Prostate gland (tissue), 2 donors: ENCODE data around the gene FBN2. TPM values are rescaled to one million over a fixed set of nuclear protein-coding genes. Genes with fewer than 3 reads are reported as not detected.

Experiments used
- DNase-seq: peaks from one replicate; pipeline ENCODE4 v3.0.0-alpha.2; 2019; ENCODE audit warnings: low spot score
- H3K27ac ChIP-seq, 2 donors: fragments of 200-600 bp; sonication (generic); 2 replicates each; pipeline ENCODE4 v1.5.1; 2017 to 2019
- H3K27me3 ChIP-seq: fragments of 200-600 bp; sonication (generic); replicated peaks from 2 replicates; pipeline ENCODE4 v1.5.1; 2019; ENCODE audit not compliant: insufficient read depth
- H3K36me3 ChIP-seq, 2 donors: fragments of 200-600 bp; sonication (generic); 1 replicate in 1 of 2; 2 replicates in 1 of 2; pipeline versions ENCODE4 v1.5.1 to v1.8.1; 2017 to 2019
- H3K4me1 ChIP-seq: fragments of 200-600 bp; sonication (generic); replicated peaks from 2 replicates; pipeline ENCODE4 v1.5.1; 2019
- H3K4me3 ChIP-seq, 2 donors: fragments of 200-600 bp; sonication (generic); 2 replicates each; pipeline ENCODE4 v1.5.1; 2017 to 2019
- H3K9me3 ChIP-seq: fragments of 200-600 bp; sonication (generic); 2 replicates; pipeline ENCODE4 v1.5.1; 2017
- CTCF ChIP-seq, 4 experiments: fragments of 200-600 bp in 2 of 4; fragments of 450-650 bp in 2 of 4; sonication (generic) in 2 of 4; IDR thresholded peaks; 1 replicate in 3 of 4; 2 replicates in 1 of 4; pipeline ENCODE4 v1.5.1; 2016 to 2019; ENCODE audit warnings: antibody characterized with exemption in 4 of 4, mild to moderate bottlenecking in 2 of 4, moderate library complexity in 2 of 4
- POLR2A ChIP-seq: fragments of 450-650 bp; IDR thresholded peaks from one replicate; pipeline ENCODE4 v1.6.1; 2016; ENCODE audit warnings: antibody characterized with exemption, mild to moderate bottlenecking
- POLR2AphosphoS5 ChIP-seq: sonication (generic); formaldehyde crosslinking; IDR thresholded peaks from one replicate; pipeline ENCODE4 v1.6.1; 2017; ENCODE audit warnings: antibody characterized with exemption
- WGBS: methylation state at CpG from one replicate; pipeline ENCODE4 v1.1.5; 2018; 5-methylcytosine and 5-hydroxymethylcytosine counted together
- intact Hi-C: fragments of 100-400 bp; cut with DNase I; formaldehyde crosslinking; loops from one replicate; pipeline ENCODE4 v1.14.2; 2022
- total RNA-seq, 2 donors: library from RNA; depleted of rRNA; stranded (reverse); fragments of >200 nt; gene quantifications; one replicate each; pipeline ENCODE4 v1.1.0, GENCODE V29; 2016

FBN2 gene
- total RNA-seq, 2 donors from 2014 or later, result 0.82 to 6.6 TPM

DNA sequence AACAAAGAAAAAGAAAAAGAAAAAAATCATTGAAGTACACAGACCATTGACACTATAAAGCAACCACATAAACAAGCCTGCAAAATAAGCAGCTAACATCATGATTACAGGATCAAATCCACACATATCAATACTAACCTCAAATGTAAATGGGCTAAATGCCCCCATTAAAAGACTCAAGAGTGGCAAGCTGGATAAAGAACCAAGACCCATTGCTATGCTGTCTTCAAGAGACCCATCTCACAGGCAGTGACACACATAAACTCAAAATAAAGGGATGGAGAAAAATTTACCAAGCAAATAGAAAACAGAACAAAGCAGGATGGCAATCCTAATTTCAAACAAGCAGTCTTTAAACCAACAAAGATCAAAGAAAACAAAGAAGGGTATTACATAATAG is 15.7 kb upstream of the FBN2 start:
- TF ChIP-seq POLR2AphosphoS5 (no peak), CTCF (IDR thresholded peaks at IDR 0.05) (no peak), POLR2A (no peak)
- no peak overlapping the region for H3K4me3 ChIP-seq
- H3K27ac ChIP-seq, result no peak overlapping the region
- DNase-seq, result no peak
- no peaks in the 10 kb centered on the region for H3K27me3 ChIP-seq
- intact Hi-C loops, result no loop called here
- H3K4me1 ChIP-seq, result no peaks in the 10 kb centered on the region
- H3K36me3 ChIP-seq, result no peaks in the 10 kb centered on the region
- H3K9me3 ChIP-seq, result no peaks in the 10 kb centered on the region

GRCh38 chr5:128551476-128551875 is 13.4 kb upstream of the FBN2 start:
- H3K9me3 ChIP-seq, result no peaks in the 10 kb centered on the region
- no peak for TF ChIP-seq POLR2AphosphoS5
- TF ChIP-seq CTCF (IDR thresholded peaks at IDR 0.05), result no peak
- no peak for TF ChIP-seq POLR2A
- DNase-seq, result no peak
- no peaks in the 10 kb centered on the region for H3K4me1 ChIP-seq
- WGBS, result 47% methylated on average over 1 of the region's 1 CpG
- no peaks in the 10 kb centered on the region for H3K27me3 ChIP-seq
- H3K27ac ChIP-seq, result no peak overlapping the region
- intact Hi-C loops, result no loop called here
- no peaks in the 10 kb centered on the region for H3K36me3 ChIP-seq
- H3K4me3 ChIP-seq, result no peak overlapping the region

GRCh38 chr5:128549496-128549895 is 11.5 kb upstream of the FBN2 start:
- intact Hi-C loops, result no loop called here
- Histone ChIP-seq H3K27ac (no peak overlapping the region), H3K4me1 (no peaks in the 10 kb centered on the region), H3K9me3 (no peaks in the 10 kb centered on the region), H3K36me3 (no peaks in the 10 kb centered on the region), H3K4me3 (no peak overlapping the region), H3K27me3 (no peaks in the 10 kb centered on the region)
- TF ChIP-seq CTCF (IDR thresholded peaks at IDR 0.05), result no peak
- TF ChIP-seq POLR2AphosphoS5, result no peak
- TF ChIP-seq POLR2A, result no peak
- no peak for DNase-seq

- no peak overlapping the region for H3K4me3 ChIP-seq
- H3K36me3 ChIP-seq, result no peaks in the 10 kb centered on the region
- intact Hi-C loops, result no loop called here
- H3K27ac ChIP-seq, result no peak overlapping the region
- H3K27me3 ChIP-seq, result no peaks in the 10 kb centered on the region
- WGBS, result 54% methylated on average over 5 of the region's 5 CpGs
- H3K4me1 ChIP-seq, result no peaks in the 10 kb centered on the region
- H3K9me3 ChIP-seq, result no peaks in the 10 kb centered on the region
- TF ChIP-seq POLR2AphosphoS5 (no peak), POLR2A (no peak), CTCF (IDR thresholded peaks at IDR 0.05) (no peak)
- DNase-seq, result no peak
Measured at GRCh38 chr5:128546658-128547281, 8.7 kb upstream of the FBN2 start.

GRCh38 chr5:128541385-128541784 is 3.3 kb upstream of the FBN2 start:
- H3K9me3 ChIP-seq, result no peaks in the 10 kb centered on the region
- DNase-seq, result no peak
- intact Hi-C loops, result no loop called here
- no peaks in the 10 kb centered on the region for H3K36me3 ChIP-seq
- TF ChIP-seq POLR2A (no peak), CTCF (IDR thresholded peaks at IDR 0.05) (no peak), POLR2AphosphoS5 (no peak)
- H3K4me3 ChIP-seq, result no peak overlapping the region
- 66% methylated on average over 3 of the region's 3 CpGs for WGBS
- no peak overlapping the region for H3K27ac ChIP-seq
- H3K4me1 ChIP-seq, result no peaks in the 10 kb centered on the region
- H3K27me3 ChIP-seq, result no peaks in the 10 kb centered on the region
